ENCODE results near the gene TMEM131L.

GRCh38 chr4:153512162-153512852, 46.1 kb downstream of the TMEM131L start:
- TF ChIP-seq, protein P1, sequence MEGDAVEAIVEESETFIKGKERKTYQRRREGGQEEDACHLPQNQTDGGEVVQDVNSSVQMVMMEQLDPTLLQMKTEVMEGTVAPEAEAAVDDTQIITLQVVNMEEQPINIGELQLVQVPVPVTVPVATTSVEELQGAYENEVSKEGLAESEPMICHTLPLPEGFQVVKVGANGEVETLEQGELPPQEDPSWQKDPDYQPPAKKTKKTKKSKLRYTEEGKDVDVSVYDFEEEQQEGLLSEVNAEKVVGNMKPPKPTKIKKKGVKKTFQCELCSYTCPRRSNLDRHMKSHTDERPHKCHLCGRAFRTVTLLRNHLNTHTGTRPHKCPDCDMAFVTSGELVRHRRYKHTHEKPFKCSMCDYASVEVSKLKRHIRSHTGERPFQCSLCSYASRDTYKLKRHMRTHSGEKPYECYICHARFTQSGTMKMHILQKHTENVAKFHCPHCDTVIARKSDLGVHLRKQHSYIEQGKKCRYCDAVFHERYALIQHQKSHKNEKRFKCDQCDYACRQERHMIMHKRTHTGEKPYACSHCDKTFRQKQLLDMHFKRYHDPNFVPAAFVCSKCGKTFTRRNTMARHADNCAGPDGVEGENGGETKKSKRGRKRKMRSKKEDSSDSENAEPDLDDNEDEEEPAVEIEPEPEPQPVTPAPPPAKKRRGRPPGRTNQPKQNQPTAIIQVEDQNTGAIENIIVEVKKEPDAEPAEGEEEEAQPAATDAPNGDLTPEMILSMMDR (IDR thresholded peaks at IDR 0.05), result no peak
- TF ChIP-seq POLR2A (IDR thresholded peaks at IDR 0.05) (no peak), EP300 (IDR thresholded peaks at IDR 0.05) (no peak)
